Stimulated activated CD8-positive, alpha-beta memory T cell treated with anti-CD3 and anti-CD28 coated beads, Interleukin-12 subunit alpha, Interleukin-12 subunit beta, amount 100 ng/mL, for 4 hours (primary cell): ENCODE measurements around the gene RELB.
A peak's percentile ranks its signal among the peaks of the same experiment; 100 is the strongest.
"Not testable (repeated sequence)": the region's sequence is repeated elsewhere in the genome, so short reads cannot be mapped to it uniquely, and the experiment has no call there.

Experiments
- DNase-seq: peaks from one replicate; pipeline ENCODE4 v3.0.0-alpha.2; 2020; ENCODE audit warnings: low read depth

Gene RELB

DNA sequence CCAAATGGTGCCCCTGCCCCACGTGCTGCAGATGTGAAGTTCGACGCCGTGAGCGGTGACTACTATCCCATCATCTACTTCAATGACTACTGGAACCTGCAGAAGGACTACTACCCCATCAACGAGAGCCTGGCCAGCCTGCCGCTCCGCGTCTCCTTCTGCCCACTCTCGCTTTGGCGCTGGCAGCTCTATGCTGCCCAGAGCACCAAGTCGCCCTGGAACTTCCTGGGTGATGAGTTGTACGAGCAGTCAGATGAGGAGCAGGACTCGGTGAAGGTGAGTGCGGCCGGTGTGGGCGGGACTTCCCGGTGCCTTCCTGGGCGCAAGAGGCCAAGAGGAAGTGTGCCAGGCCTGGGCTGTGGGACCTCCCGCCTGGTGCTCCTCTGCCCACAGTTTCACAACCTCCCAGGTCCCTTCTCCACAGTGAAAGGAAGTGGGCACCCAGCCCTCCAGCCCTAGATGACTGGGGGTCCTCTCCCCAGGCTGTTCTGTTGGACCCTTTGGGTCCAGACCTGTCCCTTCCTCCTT lies 14.1 kb upstream of the RELB start:
- no peak for DNase-seq

- DNase-seq = no peak
Measured at GRCh38 chr19:44988273-44988672, 13.0 kb upstream of the RELB start.

- DNase-seq = peak; percentile 26
Measured at GRCh38 chr19:44988896-44989556, 12.2 kb upstream of the RELB start.

- DNase-seq = no peak
Measured at GRCh38 chr19:44990459-44990858, 10.8 kb upstream of the RELB start.

GRCh38 chr19:44990966-44991365 lies 10.3 kb upstream of the RELB start:
- no peak for DNase-seq

DNA sequence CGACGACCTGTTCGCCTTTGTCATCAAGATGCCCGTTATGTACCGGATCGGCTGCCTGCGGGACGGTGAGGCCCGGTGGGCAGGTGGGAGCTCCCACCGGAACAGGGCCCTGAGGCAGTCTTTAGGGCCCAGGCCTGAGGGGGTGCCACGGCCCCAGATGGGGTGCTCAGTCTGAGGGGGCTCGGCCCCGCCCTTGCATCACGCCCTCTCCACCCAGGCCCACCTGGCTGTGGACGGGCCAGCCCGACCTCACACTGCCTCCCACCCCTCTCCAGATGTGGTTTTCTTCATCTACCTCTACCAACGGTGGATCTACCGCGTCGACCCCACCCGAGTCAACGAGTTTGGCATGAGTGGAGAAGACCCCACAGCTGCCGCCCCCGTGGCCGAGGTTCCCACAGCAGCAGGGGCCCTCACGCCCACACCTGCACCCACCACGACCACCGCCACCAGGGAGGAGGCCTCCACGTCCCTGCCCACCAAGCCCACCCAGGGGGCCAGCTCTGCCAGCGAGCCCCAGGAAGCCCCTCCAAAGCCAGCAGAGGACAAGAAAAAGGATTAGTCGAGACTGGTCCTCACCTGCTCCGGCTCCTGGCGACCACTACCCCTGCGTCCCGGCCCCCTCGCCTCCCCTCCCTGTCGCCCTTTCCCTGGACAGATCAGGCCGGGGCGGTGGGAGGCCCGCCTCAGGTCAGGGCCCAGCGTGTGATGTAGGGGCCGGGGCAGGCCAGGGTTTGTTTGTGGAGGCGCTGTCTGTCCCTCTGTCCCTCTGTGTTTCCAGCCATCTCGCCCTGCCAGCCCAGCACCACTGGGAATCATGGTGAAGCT lies 8.7 kb upstream of the RELB start:
- no peak for DNase-seq

DNA sequence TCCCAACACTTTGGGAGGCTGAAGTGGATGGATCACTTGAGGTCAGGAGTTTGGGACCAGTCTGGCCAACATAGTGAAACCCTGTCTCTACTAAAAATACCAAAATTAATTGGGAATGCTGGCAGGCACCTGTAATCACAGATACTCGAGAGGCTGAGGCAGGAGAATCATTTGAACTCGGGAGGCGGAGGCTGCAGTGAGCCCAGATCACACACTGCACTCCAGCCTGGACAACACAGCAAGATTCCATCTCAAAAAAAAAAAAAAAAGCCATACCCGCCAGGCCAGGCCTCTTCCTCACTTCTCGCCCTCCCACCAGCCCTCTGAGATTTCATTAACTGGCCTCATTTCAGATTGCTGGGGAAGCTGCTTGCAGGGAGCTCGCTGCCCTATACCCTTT lies 7.7 kb upstream of the RELB start:
- no peak for DNase-seq

DNA sequence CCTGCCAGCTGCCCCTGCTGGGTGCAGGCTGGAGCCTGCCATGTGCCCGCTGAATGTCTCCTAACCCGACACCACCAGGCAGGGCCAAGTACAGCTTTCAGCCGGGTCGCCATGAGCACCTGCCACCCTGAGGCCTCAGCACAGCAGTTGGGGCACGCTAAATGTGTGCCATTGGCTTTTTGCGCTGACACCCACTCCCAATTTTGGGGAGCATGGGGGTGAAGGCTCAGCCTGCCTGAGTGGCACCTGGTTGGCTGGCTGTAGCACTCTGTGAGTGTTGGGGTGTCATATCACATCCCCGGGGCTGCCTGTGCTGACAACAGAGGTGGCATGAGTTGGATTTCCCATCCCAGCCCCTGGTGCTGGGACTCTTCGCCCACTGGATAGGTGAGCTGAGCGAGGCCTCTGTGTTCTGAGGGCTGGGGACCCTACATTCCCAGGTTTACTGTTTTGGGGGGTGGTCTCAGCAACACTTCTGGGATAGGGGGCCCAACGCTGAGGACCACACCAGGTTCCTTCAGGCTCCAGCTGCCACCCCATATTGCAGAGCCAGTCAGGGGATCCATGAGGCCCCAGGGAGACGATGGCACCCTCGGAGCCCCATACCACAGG lies 7.2 kb upstream of the RELB start:
- DNase-seq = no peak

DNA sequence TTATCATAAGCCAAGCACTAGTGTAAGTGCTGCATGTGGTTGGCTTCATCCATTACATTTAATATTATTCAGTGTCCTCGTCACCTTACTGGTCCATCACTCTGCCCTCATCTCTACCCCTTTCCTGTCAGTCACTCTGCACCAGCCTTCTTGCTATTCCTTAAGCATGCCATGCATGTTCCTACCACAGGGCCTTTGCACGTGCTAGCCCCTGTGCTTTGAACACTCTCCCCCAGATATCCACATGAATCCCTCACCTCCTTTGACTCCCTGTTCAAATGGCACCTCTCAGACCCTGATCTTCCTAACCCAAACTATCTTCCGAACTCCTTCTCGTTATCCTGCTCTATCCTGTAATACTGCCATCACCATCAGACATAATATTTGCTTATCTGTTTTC lies 3.2 kb upstream of the RELB start:
- DNase-seq = no peak

DNA sequence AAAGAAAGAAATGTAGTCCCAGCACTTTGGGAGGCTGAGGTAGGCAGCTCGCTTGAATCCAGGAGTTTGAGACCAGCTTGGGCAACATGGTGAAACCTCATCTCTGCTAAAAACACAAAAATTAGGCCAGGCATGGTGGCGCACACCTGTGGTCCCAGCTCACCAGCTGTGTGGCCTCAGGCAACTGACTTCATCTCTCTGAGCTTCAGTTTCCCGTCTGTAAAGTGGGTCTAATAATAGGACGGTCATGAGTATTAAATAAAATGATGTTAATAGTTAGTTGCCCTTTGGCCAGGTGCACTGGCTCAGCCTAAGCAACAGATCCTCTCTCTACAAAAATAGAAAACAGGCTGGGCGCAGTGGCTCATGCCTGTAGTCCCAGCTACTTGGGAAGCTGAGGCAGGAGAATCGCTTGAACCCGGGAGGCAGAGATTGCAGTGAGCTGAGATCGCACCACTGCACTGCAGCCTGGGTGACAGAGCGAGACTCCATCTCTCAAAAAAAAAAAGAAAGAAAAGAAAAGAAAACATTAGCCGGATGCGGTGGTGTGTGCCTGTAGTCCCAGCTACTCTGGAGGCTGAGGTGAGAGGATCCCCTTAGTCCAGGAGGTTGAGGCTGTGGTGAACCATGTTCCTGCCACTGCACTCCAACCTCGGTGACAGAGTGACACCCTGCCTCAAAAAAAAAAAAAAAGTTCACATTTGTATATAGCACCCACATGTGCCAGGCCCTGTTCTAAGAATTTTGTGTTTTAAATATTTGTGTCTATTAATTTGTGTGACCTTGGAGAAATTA lies 1.9 kb upstream of the RELB start:
- not testable (repeated sequence) for DNase-seq

DNA sequence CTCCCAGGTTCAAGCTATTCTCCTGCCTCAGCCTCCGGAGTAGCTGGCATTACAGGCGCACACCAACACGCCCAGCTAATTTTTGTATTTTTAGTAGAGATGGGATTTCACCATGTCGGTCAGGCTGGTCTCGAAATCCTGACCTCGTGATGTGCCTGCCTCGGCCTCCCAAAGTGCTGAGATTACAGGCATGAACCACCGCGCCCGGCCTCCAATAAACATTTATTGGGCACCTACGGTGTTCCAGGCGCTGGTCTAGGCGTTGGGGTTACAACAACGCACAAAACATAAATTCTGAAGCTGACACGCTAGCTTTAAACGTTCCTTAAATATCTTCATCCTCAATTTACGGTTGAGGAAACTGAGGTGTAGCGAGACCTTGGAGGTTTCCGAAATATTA lies 599 bp upstream of the RELB start:
- not testable (repeated sequence) for DNase-seq

DNA sequence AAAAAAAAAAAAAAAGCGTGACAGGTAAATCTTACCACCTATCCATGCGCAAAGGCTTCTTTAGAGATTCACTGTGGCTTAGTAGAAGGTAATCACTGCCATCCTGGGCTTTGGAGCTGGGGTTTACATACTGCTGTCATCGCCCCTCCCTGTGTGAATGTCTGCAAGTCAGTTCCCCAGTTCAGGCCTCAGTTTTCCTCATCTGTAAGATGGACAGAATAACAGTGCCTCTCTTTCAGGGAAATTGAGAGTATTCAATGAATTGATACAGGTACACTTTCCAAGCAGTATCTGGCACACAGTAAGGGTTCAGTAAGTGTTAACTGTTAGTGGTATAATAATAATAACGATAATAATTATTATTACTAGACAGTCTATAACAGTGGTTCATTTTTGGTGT lies 2.2 kb downstream of the RELB start:
- DNase-seq = no peak

DNA sequence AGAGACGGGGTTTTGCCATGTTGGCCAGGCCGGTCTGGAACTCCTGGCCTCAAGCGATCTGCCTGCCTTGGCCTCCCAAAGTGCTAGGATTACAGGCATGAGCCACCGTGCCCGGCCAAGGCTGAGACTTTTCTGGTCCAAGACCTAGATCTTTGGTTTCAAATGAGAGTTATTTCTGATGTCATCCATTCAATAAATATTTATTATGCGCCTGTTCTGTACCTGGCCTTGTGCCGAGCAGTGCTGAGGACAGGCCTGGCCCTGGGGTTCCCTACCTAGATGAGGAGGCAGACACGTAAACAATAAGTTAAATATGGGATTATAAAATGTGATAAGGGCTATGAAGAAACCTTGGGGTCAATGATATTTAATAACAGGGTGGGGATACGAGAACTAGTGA lies 4.5 kb downstream of the RELB start:
- no peak for DNase-seq

GRCh38 chr19:45008552-45008951 lies 7.3 kb downstream of the RELB start:
- no peak for DNase-seq

GRCh38 chr19:45009625-45010255 lies 8.5 kb downstream of the RELB start:
- DNase-seq = no peak

- DNase-seq = no peak
Measured at GRCh38 chr19:45010306-45010705, 9.0 kb downstream of the RELB start.

DNA sequence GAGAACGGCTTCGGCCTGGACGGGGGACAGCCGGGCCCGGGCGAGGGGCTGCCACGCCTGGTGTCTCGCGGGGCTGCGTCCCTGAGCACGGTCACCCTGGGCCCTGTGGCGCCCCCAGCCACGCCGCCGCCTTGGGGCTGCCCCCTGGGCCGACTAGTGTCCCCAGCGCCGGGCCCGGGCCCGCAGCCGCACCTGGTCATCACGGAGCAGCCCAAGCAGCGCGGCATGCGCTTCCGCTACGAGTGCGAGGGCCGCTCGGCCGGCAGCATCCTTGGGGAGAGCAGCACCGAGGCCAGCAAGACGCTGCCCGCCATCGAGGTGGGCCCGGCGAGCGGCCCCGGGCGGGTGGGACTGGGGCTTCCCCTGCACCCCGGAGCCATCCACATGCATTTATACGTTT lies 10.7 kb downstream of the RELB start:
- no peak for DNase-seq

GRCh38 chr19:45016388-45017314 lies 15.4 kb downstream of the RELB start:
- DNase-seq = peak; percentile 55

- DNase-seq = no peak
Measured at GRCh38 chr19:45019187-45019586, 17.9 kb downstream of the RELB start.

GRCh38 chr19:45020071-45020470 lies 18.8 kb downstream of the RELB start:
- DNase-seq = no peak

DNA sequence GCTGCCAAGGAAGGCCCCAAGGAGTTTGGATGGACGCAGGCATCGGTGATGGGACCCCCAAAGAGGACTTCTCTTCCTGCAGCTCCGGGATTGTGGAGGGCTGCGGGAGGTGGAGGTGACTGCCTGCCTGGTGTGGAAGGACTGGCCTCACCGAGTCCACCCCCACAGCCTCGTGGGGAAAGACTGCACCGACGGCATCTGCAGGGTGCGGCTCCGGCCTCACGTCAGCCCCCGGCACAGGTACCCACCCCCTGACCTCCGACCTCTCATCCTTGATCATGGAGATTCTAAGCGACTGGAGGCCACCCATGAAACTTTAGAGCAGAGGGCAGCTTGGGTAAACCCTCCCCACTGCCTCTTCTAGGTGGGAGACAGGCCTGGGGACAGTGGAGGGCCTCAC lies 20.7 kb downstream of the RELB start:
- DNase-seq = no peak
